ENCODE results near the gene TSSK6. TPM values are rescaled to one million over a fixed set of nuclear protein-coding genes. Genes with fewer than 3 reads are reported as not detected.

The TSSK6 gene
- total and polyA plus RNA-seq, 2 of the 4 experiments (the other 2 are of a cell fraction) = 1.3 to 2.2 TPM

DNA sequence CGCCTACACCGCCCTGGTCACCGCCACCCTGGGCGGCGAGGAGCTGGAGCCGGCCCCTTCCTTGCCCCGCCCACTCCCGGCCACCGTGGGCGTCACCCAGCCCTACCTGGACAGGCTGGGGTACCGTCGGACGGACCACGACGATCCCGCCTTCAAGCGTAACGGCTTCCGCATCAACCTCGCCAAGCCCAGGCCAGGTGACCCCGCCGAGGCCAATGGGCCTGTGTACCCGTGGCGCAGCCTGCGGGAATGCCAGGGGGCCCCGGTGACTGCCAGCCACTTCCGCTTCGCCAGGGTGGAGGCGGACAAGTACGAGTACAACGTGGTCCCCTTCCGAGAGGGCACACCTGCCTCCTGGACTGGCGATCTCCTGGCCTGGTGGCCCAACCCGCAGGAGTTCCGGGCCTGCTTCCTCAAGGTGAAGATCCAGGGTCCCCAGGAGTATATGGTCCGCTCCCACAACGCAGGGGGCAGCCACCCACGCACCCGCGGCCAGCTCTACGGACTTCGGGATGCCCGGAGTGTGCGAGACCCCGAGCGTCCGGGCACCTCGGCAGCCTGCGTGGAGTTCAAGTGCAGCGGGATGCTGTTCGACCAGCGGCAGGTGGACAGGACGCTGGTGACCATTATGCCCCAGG lies 29.7 kb upstream of the TSSK6 start:
- Histone ChIP-seq H3K36me3 (ENCODE audit: control insufficient read depth, insufficient read depth, low read length) (no peaks in the 10 kb centered on the region), H2AFZ (replicated peaks; ENCODE audit: low read length, poor library complexity) (no peak overlapping the region), H3K9me1 (ENCODE audit: insufficient read depth, low read length) (no peaks in the 10 kb centered on the region), H3K27ac (ENCODE audit: insufficient read depth, low read length) (no peak overlapping the region), H3K56ac (ENCODE audit: extremely low read depth, insufficient read depth, low read length) (no peak overlapping the region), H4K5ac (ENCODE audit: low read depth, low read length) (no peak overlapping the region), H3K9me3 (ENCODE audit: control insufficient read depth, insufficient read depth, low read length) (no peaks in the 10 kb centered on the region; the same call in 1 of the 2 replicates), H3K79me1 (ENCODE audit: low read depth in 1 of 2, low read length in 2 of 2) (no peaks in the 10 kb centered on the region), H3K4me1 (ENCODE audit: control insufficient read depth, insufficient read depth, low read length) (no peaks in the 10 kb centered on the region), H2BK5ac (ENCODE audit: low read depth, low read length, poor library complexity, severe bottlenecking) (no peak overlapping the region), H3K27me3 (ENCODE audit: control insufficient read depth, insufficient read depth, low read length) (peaks cover 19% of the 10 kb centered on the region; the same call in 1 of the 2 replicates), H2AK5ac (ENCODE audit: low read depth, low read length) (no peak overlapping the region), H2AK9ac (replicated peaks; ENCODE audit: low read depth, low read length, poor library complexity) (no peak overlapping the region), H3K18ac (ENCODE audit: low read depth, low read length) (no peak overlapping the region), H3K14ac (replicated peaks; ENCODE audit: low read depth, low read length) (no peak overlapping the region), H4K91ac (ENCODE audit: insufficient read depth, low read depth, low read length) (no peak overlapping the region), H4K20me1 (ENCODE audit: insufficient read depth, low read length) (no peaks in the 10 kb centered on the region; the same call in 1 of the 2 replicates), H3K4ac (ENCODE audit: low read depth, low read length) (no peak overlapping the region), H3K4me3 (ENCODE audit: insufficient read depth, low read depth, low read length) (no peak overlapping the region), H3K9ac (ENCODE audit: low read depth, low read length) (no peak overlapping the region), H2BK120ac (ENCODE audit: low read depth, low read length) (no peak overlapping the region), H2BK20ac (ENCODE audit: low read depth, low read length) (no peak overlapping the region), H3K4me2 (ENCODE audit: low read depth, low read length) (no peak overlapping the region), H2BK15ac (ENCODE audit: low read depth, low read length) (no peak overlapping the region), H4K8ac (ENCODE audit: low read depth in 2 of 2, low read length in 2 of 2) (no peak overlapping the region), H3K23ac (ENCODE audit: low read depth, low read length) (no peak overlapping the region)
- WGBS, 2 experiments (ENCODE audit: extremely low coverage in 2 of 2, insufficient read length in 1 of 2) = 90% methylated on average over 45 of the region's 53 CpGs; no CpG with 5 or more reads in 1 of the 2 experiments
- no TSS peak for BruUV-seq (replicated peaks)
- intact Hi-C loops (cut with micrococcal nuclease) (no loop called here), dilution Hi-C loops (cut with HindIII; ENCODE audit: low sequenced_read_pairs, unreplicated experiment) (no loop called here), in situ Hi-C loops (cut with MboI; ENCODE audit: low sequenced_read_pairs) (loop anchor here (25.0 kb wide), 1 partner anchor 417 kb away; no protein-coding TSS in a partner anchor)
- ATAC-seq (ENCODE audit: low read depth) (no peak), DNase-seq (no peak)
- POLR2A ChIA-PET (ENCODE audit: unreplicated experiment) = no interaction called here
- TF ChIP-seq CHD1 (IDR thresholded peaks at IDR 0.05; ENCODE audit: low read depth, low read length) (no peak), SMC3 (IDR thresholded peaks at IDR 0.05; ENCODE audit: low read depth, low read length) (no peak), USF2 (IDR thresholded peaks at IDR 0.05; ENCODE audit: low read depth, low read length) (no peak), RCOR1 (IDR thresholded peaks at IDR 0.05; ENCODE audit: insufficient replicate concordance, low read length) (no peak), MAFK (IDR thresholded peaks at IDR 0.05; ENCODE audit: low read depth, low read length) (no peak), POLR2A (IDR thresholded peaks at IDR 0.05; ENCODE audit: low read depth, low read length) (no peak), RFX5 (IDR thresholded peaks at IDR 0.05; ENCODE audit: low read depth, low read length) (no peak)
- CTCF ChIA-PET = interaction anchor here (1.0 kb wide), 1 partner anchor 9 kb away, joined by 4 read pairs; no protein-coding TSS in a partner anchor

All from IMR-90 (cell line).